Neural progenitor cell (in vitro differentiated cells): Measurements from ENCODE around the gene PAGE4.

Experiments
- CTCF ChIP-seq: fragments of 200-600 bp; sonication (generic); IDR thresholded peaks from 2 replicates; pipeline ENCODE4 v1.5.1; 2017; ENCODE audit warnings: antibody characterized with exemption, mild to moderate bottlenecking
- EZH2 ChIP-seq: fragments of 200-600 bp; sonication (generic); IDR thresholded peaks from 2 replicates; pipeline ENCODE4 v1.6.1; 2017; ENCODE audit warnings: antibody characterized with exemption, mild to moderate bottlenecking, moderate library complexity

GRCh38 chrX:49792376-49792775 is 36.7 kb upstream of the PAGE4 start:
- no peak for TF ChIP-seq CTCF
- no peak for TF ChIP-seq EZH2
